ENCODE results near the gene GAGE10.

DNA sequence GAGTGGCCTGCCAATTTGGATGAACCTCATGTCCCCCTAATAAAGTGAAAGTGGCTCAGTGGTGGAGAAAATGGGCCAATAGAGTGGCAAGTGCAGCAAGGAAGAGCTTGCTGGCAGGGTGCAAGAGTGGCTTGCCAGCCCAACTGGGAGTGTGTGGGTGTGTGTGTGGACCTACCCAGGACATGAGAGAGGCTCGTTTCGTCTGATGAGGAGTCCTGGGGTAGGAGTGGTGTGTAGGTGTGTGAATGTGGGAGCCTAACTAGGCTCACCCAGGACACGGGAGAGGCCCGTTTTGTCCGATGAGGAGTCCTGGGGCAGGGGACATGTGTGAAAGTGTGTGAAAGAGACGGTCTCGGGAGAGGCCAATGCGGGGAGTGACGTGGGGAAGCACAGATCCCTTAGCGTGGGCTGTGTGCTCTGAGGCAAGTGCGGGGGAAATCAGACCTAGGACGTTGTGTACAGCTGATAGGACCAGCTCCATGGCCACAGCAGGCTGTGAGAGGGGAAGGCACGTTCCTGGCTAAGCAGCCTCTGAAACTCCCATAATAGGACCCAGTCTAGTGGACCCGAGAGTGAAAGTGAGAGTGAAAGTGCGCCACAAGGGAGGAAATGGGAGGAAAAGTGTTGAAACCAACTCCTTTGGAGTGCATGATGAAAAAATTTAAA is 5.3 kb downstream of the GAGE10 start:
- TF ChIP-seq, protein P1, sequence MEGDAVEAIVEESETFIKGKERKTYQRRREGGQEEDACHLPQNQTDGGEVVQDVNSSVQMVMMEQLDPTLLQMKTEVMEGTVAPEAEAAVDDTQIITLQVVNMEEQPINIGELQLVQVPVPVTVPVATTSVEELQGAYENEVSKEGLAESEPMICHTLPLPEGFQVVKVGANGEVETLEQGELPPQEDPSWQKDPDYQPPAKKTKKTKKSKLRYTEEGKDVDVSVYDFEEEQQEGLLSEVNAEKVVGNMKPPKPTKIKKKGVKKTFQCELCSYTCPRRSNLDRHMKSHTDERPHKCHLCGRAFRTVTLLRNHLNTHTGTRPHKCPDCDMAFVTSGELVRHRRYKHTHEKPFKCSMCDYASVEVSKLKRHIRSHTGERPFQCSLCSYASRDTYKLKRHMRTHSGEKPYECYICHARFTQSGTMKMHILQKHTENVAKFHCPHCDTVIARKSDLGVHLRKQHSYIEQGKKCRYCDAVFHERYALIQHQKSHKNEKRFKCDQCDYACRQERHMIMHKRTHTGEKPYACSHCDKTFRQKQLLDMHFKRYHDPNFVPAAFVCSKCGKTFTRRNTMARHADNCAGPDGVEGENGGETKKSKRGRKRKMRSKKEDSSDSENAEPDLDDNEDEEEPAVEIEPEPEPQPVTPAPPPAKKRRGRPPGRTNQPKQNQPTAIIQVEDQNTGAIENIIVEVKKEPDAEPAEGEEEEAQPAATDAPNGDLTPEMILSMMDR (IDR thresholded peaks at IDR 0.05) = no peak
- no peak for TF ChIP-seq POLR2A (IDR thresholded peaks at IDR 0.05)

Measured in gastroesophageal sphincter (tissue), 3 donors.